ENCODE results near the gene HS3ST6.
"Not testable (repeated sequence)": the region's sequence is repeated elsewhere in the genome, so short reads cannot be mapped to it uniquely, and the experiment has no call there.

Gene HS3ST6

DNA sequence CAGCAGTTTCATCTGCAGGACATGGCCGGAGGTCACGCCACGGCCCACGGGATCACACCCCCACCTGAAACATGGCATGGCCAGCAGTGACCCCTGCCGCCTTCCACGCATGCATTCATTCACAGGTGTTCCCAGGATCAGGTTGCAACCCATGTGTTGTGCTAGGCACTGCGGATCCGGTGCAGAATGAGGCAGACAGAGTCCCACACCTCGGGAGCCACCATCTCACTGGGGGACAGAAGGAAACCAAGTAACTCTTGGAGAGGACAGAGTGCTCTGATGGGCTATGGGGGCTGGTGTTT lies 29.1 kb upstream of the HS3ST6 start:
- DNase-seq (ENCODE audit: insufficient read length, low spot score) (no peak), FAIRE-seq (no peak)

DNA sequence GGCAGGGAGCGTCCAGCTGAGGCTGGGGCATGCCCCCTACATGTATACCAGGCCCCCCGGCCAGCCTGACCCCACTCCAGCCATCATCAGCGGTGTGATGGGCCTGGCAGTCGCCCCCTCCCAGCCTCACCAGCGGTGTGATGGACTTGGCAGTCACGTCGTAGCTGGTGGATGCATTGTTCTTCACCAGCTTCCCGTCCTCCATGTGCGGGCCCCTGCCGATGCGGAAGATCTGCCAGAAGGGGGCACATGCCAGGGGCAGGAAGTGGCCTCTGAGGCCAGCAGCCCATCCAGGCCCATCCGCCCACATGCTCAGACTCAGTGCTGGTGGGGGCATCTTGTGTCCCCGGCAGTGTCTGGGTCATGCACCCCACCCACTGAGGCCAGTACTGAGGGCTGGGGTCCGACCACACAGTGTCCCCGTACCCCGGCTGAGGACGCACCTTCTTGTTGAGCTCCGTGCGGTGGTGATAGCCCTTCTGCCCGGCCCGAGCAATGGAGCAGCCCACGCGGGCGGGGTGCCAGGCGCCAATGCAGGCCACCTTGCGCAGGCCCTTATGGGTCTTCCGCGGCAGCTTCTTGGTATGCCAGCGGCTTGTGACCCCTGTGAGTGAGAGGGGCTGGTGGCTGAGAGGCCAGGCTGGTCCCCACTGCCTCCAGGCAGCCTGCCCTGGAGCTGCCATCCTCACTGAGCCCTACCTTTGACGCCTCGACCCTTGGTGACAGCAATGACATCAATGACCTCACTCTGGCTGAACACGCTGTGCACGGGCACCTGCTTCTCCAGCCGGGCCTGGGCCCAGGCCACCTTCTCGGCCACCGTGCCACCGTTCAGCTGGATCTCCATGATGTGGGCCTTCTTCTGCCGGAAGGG lies 28.5 kb upstream of the HS3ST6 start:
- FAIRE-seq = no peak
- DNase-seq (ENCODE audit: insufficient read length, low spot score) = no peak

DNA sequence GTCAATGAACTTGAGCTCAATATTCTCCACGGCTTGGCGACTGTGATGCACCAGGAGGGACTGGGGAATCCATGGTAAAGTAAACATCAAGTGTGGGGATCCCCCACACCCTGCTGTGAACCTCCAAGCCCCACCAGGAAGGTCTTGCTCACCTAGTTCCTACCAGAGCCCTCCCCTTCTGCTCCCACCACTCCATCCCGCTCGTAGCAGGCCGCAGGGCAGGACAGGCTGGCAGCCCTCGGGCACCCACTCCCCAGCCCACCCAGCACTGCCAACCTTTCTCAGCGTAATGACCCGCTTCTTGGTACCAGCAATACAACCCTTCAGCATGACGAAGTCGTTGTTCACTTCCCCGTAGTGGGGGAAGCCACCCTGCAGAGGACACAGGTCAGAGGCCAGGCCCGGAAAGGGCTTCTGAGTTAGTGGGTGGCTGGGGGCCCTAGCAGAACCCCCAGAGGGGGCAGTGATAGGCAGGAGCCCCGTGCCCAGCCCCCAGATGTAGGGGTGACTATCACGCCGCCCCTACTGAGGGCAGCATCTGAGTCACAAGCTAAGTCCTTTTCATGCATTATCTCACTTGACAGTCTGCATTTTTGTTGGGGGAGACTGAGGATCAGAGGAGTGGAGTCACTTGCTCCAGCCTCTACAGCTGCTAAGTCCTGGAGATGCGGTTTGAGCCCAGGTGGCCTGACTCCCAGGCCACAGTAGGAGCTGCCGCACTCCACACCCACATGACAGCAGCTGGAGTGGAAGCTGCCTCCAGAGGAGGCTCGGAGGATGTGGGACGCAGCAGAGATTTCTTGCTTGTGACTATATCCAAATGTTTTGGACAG lies 27.6 kb upstream of the HS3ST6 start:
- DNase-seq (ENCODE audit: insufficient read length, low spot score) (no peak), FAIRE-seq (no peak)

DNA sequence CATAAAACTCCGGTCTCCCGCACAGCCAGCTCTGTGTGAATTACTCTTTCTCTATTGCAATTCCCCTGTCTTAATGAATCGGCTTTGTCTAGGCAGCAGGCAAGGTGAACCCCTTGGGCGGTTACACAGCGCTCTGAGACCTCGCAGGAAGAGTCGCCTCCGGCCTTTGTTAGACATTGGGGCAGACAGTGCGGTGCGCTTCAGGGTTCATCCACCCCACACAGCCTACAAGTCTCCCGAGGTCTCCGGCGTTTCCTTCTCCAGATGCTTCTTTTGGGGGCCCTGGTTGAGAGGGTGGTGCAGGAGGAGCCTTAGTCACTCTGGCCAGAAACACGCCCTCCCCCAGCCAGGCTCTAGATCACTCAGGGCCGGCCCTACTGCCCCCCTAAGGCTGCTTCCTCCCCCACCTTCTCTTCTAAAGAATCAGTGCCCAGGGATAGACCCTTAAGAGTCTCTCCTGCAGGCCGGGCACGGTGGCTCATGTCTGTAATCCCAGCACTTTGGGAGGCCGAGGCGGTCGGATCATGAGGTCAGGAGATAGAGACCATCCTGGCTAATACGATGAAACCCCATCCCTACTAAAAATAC lies 26.5 kb upstream of the HS3ST6 start:
- no peak for FAIRE-seq
- no peak for DNase-seq (ENCODE audit: insufficient read length, low spot score)

DNA sequence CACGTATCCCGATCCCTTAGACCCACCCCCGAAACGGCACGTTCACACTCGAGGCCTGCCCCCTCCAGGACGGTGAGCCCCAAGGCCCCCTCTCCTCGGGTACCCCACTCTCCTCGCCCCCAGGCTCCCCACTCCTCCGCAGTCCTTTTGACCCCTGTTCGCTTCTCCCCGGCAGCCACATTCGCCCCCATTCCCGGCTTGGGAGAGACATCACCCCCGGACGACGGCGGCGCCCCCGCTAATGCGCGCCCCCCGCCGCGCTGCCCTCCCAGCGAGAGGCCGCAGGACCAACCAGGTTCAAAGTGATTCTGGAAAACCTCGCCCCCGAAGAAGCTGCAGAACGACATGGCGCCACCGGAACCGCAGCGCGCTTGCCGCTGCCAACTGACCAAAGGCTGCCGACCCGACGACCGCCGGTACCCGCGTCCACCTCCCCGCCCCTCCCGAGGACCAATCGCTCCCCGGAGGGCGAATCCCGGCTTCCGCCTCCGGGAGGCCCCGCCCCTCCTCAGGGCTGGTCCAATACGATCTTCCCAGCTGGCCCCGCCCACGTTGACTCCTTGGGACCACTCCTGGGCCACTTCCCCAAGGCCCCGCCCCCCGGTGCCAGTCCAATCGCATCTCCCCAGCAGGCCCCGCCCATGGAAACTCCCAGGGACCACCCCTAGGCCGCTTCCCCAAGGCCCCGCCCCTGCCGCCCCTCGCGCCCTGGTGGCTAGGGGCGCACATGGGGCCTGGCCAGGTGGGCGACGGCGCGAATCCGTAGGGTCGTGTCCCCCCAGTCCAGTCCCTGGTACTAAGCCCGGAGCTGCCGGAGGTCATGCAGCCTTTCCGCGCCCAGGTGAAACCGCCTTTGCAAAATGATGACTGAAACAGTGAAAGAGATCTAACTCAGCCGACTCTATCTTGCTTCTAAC lies 24.9 kb upstream of the HS3ST6 start, which contains the start of gene MSRB1:
Gene MSRB1, minus strand, starts transcription at position 390 of the 917 bp plus-strand sequence. Its CDS starts 43 bp downstream, at position 347.
- DNase-seq (ENCODE audit: insufficient read length, low spot score) = peak; percentile 99
- FAIRE-seq = peak; percentile 98

DNA sequence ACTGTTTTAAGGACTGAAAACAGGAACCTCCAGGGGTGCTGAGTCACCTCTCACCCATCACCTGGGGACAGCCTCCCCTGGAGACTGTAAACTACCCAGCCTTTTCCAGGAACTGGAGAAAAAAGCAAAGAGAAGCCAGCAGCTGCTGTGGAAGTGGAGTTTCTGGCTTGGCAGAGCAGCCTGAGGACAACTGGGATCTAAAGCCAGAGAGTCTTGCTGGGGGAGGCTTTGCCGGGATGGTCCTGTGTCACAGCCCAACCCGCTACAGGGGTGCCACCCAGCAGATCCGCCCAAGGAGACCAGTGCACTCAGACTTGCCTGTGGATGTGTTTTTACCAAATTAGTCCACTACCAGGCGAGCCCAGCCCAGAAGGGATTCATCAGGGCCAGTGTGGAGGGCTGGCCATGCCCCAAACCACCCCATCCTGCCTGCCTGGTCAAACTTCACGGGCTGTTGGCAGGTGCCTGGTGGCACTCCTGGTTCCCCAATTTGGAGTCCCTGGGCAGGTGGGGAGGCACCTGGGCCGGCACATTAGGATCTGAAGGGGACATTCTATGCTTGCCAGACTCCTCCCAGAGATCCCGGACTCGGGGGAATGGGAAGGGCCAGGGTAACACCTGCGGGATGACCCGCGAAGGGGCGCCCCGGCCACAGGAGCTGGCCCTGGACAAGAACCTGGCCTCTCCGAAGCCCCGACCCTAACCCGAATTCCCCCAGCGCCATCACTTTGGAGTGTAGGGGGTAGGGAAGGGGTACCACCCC lies 24.0 kb upstream of the HS3ST6 start:
- FAIRE-seq (no peak), DNase-seq (ENCODE audit: insufficient read length, low spot score) (no peak)

DNA sequence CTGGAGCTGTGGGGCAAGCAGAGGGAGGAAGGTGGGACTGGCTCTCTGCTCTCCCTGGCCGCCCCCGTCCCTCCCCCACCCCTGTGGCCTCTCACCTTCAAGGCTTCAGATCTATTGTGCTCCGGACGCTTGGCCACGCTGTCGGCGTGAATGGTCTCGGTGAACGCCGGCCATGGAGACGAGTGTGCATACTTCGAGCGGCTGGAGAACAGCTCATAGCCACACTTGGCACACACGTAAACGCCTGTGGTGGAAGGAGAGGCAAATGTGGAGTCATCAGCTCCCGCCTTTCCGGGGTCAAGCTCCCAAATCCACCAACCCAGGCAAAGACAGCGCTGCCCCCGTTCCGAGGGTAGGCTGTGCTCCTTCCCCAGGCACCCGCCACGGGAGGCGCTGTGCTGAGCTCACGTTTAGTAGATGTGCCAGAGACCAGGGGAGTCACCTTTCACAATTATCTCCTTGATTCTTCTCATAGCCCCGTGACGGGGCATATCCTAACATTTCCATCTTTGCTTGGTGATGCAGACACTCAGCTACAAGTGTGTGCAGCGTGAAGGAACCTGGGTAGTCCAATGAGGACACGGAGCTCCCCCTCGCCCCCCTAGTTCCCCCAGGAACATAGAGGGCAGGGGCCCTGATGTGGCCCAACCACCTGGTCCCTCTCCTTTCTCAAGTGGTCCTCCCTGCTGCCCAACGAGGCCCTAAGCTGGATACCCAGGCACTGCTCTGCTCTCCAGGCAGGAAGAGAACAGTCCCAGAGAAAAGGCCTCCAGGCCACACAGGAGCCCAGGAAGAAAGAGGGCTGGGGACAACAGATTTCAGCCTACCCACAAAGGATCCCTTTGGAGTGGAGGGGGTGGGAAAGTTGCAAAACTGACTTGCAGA lies 23.2 kb upstream of the HS3ST6 start:
- no peak for FAIRE-seq
- DNase-seq (ENCODE audit: insufficient read length, low spot score) = no peak

DNA sequence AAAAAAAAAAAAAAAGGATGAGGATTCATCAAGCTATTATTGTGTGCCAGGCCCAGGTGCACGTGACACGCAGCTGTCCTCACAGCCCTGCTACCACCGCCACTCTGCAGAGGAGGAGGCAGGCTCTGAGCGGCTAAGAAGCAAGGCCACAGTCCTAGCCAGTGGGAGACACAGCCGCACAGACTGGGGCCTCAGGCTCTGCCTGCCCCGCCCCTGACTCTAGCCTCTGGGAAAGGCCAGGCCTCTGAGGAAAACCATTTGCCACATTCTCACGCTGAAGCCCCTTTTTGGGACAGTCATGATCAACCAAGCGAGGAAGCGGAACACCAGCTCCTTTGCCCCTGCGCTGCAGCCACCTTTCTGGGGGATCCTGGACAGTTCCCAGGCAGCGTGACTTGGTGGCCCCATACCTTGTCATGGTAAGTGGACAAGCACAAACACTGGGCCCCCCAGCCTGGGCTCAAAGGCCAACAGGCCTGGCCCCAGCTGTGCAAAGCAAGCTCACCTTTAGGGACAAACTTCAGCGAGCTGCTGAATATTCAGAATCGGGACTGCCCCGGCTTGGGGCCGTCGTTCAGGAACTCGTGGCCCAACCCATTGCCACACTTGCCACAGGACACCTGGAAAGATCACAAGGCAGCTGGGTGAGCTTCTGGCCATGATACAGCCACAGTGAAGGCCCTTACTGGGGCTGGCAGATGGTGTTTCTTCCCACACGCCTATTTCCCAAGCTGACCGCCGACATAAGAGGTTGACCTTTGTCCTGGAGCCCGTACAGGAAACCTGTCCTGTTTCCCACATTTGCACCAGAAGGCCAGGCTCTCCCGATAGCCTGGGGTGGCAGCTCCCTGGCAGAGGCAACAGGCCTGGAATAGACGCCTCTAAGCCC lies 22.3 kb upstream of the HS3ST6 start:
- DNase-seq (ENCODE audit: insufficient read length, low spot score) = no peak
- FAIRE-seq = no peak

DNA sequence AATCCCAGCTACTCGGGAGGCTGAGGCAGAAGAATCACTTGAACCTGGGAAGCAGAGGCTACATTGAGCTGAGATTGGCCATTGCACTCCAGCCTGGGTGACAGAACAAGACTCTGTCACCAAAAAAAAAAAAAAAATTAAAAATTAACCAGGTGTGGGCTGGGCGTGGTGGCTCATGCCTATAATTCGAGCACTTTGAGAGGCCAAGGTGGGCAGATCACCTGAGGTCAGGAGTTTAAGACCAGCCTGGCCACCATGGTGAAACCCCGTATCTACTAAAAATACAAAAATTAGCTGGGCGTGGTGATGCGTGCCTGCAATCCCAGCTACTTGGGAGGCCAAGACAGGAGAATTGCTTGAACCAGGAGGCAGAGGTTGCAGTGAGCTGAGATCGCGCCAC lies 21.6 kb upstream of the HS3ST6 start:
- DNase-seq (ENCODE audit: insufficient read length, low spot score); FAIRE-seq: not testable (repeated sequence)

DNA sequence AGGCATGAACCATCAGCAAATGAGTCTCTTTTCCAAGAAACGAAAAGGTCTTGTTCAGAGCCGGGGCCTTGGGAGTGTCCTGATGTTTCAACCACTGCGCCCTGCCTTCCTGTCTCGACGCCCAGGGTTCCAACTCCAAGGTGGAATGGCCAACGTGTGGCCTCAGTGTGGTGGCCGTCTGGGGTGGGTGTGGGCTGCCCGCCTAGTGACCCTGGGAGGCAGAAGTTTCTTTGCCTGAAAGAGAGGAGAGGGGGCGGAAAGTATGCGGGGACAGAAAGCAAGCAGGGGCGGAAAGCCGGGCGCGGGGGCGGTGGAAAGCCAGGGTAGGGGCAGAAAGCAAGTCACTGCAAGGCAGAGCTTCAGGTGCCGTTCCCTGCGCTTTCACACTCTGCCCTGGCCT lies 20.7 kb upstream of the HS3ST6 start:
- DNase-seq (ENCODE audit: insufficient read length, low spot score) (no peak), FAIRE-seq (no peak)

DNA sequence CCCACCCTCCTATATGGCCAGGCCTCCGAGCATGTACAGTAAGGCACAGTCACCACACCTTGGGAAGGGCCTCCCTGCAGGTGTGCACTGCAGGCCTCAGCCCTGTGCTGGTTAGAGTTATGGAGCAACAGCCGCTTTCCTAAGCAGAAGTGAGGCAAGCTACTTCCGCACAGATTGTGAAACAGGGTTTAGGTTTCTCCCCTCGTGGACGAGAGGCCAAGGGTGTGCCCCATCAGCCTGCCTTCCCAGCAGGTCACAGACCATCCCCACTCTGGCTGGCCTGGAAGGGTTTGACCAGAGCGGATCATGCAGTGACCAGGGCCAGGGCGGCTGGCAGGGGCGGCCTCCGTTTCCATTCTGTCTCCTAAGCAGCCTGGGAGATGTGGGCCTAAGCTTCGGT lies 20.1 kb upstream of the HS3ST6 start:
- DNase-seq (ENCODE audit: insufficient read length, low spot score) = no peak
- no peak for FAIRE-seq

DNA sequence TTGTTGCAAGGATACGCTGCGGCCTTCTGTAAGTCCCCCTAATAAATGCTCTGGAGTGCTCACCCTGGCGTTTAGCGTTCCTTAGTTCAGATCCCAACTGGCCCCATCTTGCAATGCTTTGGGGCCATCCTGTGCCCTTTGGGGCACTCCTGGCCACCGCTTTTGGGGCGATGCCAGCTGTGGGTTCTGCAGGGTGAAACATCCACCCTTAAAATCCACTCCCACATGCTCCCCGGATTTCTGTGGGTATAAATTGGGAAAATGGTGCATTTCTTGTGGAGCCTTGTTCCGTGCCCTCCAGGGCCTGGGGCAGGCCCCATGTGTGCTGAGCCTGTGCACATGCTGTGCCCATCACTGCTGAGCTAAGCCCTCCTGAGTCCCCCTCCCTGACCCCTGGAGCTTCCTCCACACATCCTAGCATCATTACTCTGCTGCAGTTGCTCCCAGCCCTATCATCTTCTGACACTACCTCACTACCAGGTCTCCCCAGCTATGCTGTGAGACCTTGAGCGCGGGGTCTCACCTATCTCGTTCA lies 18.8 kb upstream of the HS3ST6 start:
- FAIRE-seq (no peak), DNase-seq (ENCODE audit: insufficient read length, low spot score) (no peak)

DNA sequence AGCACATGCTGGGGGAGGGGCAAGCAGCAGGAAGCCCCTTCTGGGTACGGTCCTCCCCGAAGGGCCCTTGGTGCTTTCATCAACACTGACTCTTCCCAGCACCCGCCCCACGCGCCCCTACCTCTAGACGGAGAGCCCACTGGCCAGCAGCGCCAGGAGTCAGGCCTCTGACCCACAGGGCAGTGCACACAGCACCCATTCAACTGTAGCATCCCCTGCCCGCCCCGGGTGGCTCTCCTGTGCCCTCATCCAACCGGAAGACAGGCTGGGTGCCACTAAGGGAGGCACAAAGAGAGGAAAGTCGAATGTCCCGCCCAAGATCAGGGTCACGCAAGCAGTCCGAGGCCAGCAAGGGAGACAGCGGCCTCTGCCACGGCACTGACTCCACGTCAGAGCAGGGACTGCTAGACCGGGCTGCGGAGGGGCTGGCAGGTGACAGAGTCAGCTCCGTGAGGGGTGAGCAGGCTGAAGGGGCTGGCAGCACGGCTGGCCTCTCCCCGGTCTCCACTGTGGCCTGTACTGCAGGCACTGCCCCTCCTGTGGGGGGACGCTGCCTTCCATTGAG lies 15.0 kb upstream of the HS3ST6 start:
- DNase-seq (ENCODE audit: insufficient read length, low spot score) (no peak), FAIRE-seq (no peak)

DNA sequence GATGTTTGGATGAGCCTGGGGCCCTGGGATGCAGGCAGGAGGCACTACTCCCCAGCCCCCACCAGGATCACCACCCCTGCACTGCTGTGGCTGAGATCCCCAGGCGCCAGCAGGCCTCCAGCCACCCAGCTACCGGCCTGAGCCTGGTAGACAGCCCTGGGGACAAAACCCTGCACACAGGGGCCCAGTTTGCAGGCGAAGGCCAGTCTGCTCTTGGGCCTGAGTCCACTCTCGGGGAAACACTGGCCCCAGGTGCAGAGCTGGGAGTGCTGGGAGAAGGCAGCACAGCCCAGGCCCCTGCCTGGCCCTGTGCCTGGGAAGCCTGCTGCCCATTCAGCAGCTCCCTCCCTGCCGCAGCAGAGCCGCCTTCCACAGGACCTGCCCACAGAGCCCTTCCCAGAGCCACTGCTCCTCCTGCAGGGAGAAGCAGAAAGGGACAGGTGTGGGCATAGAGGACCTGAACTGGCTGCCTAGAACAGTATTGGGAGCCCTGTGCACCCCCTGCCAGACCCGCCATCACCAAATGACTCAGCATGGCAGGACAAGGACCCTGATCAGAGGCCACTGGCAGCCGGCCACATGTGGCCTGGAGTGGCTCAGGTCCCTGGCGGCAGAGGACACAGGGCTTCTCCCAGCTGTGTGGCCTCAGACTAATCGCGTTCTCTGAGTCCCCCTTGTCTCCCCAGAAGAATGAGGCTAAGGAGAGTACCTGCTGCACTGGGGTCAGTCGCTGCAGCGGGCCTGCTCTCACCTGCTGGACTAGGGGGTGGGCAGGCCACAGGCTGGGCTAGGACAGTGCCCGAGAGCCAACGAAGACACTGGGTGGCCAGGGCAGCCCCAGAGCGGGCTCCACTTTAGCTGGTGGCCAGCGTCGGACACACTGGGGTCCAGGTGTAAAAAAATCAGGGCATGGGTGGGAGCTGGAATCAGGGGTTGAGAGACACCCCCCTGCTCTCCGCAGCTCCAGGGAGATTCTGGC lies 14.1 kb upstream of the HS3ST6 start:
- FAIRE-seq (no peak), DNase-seq (ENCODE audit: insufficient read length, low spot score) (no peak)

DNA sequence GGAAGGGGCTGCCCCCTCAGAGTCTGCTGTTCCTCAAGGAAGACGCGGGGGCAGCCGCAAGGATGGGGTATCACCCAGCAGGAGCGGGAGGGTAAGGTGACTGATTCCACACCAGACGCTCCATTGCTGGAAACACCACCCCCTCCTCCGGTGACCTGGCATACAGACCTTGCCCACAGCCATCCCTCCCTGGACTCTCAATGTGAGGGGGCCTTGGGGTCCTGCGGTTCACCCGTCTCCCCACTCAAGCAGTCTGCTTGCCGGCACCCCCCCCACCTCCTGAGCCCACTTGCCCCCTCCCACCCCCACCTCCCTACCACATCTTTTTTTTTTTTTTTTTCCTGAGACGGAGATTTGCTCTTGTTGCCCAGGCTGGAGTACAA lies 12.1 kb upstream of the HS3ST6 start:
- FAIRE-seq (no peak), DNase-seq (ENCODE audit: insufficient read length, low spot score) (no peak)
